HEK293 (cell line): ENCODE results near the gene TBX6.

Experiments
- CTCF ChIA-PET: fragments of 350-600 bp; formaldehyde crosslinking; extraction: SDS; loops from one replicate; lab custom pipeline; 2021; ENCODE audit warnings: antibody characterized with exemption; lab: Yijun Ruan, JAX
- POLR2A ChIA-PET: fragments of 300-600 bp; formaldehyde crosslinking; extraction: SDS; loops from one replicate; lab custom pipeline; 2020; ENCODE audit warnings: antibody characterized with exemption, inconsistent platforms; lab: Yijun Ruan, JAX
- H3K27ac ChIP-seq: fragments of 200-500 bp; sonication (Bioruptor generic); 2 replicates; pipeline ENCODE4 v1.5.1; 2014; ENCODE audit warnings: low read depth, low read length, control low read depth, inconsistent platforms; ENCODE audit errors: extremely low read depth
- H3K36me3 ChIP-seq, 2 experiments: fragments of 200-500 bp in 1 of 2; sonication (Bioruptor generic) in 1 of 2; 1 replicate in 1 of 2; 2 replicates in 1 of 2; pipeline ENCODE4 v1.5.1; 2014 to 2017; ENCODE audit warnings: inconsistent platforms in 2 of 2, low read length in 2 of 2; ENCODE audit not compliant: control insufficient read depth in 2 of 2, insufficient read depth in 1 of 2
- H3K4me1 ChIP-seq: fragments of 200-500 bp; sonication (Bioruptor generic); 2 replicates; pipeline ENCODE4 v1.5.1; 2014; ENCODE audit warnings: mild to moderate bottlenecking, low read length, inconsistent platforms; ENCODE audit not compliant: control insufficient read depth, insufficient read depth
- H3K4me3 ChIP-seq: 2 replicates; pipeline ENCODE4 v1.5.1; 2011; ENCODE audit warnings: low read depth, mild to moderate bottlenecking, control low read depth, low read length, moderate library complexity
- H3K9me3 ChIP-seq: fragments of 200-500 bp; sonication (Bioruptor generic); 2 replicates; pipeline ENCODE4 v1.5.1; 2014; ENCODE audit warnings: low read depth, low read length, inconsistent platforms; ENCODE audit not compliant: control insufficient read depth, insufficient read depth
- EGR2 ChIP-seq: fragments of 450-650 bp; formaldehyde crosslinking; IDR thresholded peaks from 2 replicates; pipeline ENCODE4 v1.5.1; 2016; ENCODE audit warnings: low read depth, missing biosample characterization, missing genetic modification characterization
- GLIS1 ChIP-seq: fragments of 450-650 bp; formaldehyde crosslinking; IDR thresholded peaks from 2 replicates; pipeline ENCODE4 v1.5.1; 2016; ENCODE audit warnings: missing biosample characterization, missing genetic modification characterization
- PBX3 ChIP-seq: sonication (generic); formaldehyde crosslinking; IDR thresholded peaks from 2 replicates; pipeline ENCODE4 v1.8.1; 2022; ENCODE audit warnings: mild to moderate bottlenecking, moderate library complexity, missing genetic modification reagents
- RBAK ChIP-seq: fragments of 450-650 bp; formaldehyde crosslinking; IDR thresholded peaks from 2 replicates; pipeline ENCODE4 v1.5.1; 2016; ENCODE audit warnings: missing biosample characterization, missing genetic modification characterization
- YY1 ChIP-seq: fragments of 450-650 bp; formaldehyde crosslinking; IDR thresholded peaks from 2 replicates; pipeline ENCODE4 v1.5.1; 2018; ENCODE audit warnings: missing biosample characterization, missing genetic modification characterization
- ZBTB21 ChIP-seq: fragments of 450-650 bp; formaldehyde crosslinking; IDR thresholded peaks from 2 replicates; pipeline ENCODE4 v1.5.1; 2017; ENCODE audit warnings: missing biosample characterization, missing genetic modification characterization
- ZNF157 ChIP-seq: fragments of 450-650 bp; formaldehyde crosslinking; IDR thresholded peaks from 2 replicates; pipeline ENCODE4 v1.5.1; 2016; ENCODE audit warnings: missing biosample characterization, missing genetic modification characterization
- ZNF248 ChIP-seq: fragments of 450-650 bp; formaldehyde crosslinking; IDR thresholded peaks from 2 replicates; pipeline ENCODE4 v1.5.1; 2017; ENCODE audit warnings: missing biosample characterization, missing genetic modification characterization
- ZNF335 ChIP-seq: fragments of 450-650 bp; formaldehyde crosslinking; conservative IDR thresholded peaks from 2 replicates; pipeline ENCODE4 v1.5.1; 2016; ENCODE audit warnings: missing biosample characterization, missing genetic modification characterization
- ZNF366 ChIP-seq: fragments of 450-650 bp; formaldehyde crosslinking; conservative IDR thresholded peaks from 2 replicates; pipeline ENCODE4 v1.5.1; 2016; ENCODE audit warnings: missing biosample characterization, missing genetic modification characterization
- ZNF37A ChIP-seq: fragments of 450-650 bp; IDR thresholded peaks from 2 replicates; pipeline ENCODE4 v1.5.1; 2018; ENCODE audit warnings: missing biosample characterization, missing genetic modification characterization
- ZNF501 ChIP-seq: fragments of 450-650 bp; formaldehyde crosslinking; IDR thresholded peaks from 2 replicates; pipeline ENCODE4 v1.5.1; 2016; ENCODE audit warnings: missing biosample characterization, missing genetic modification characterization
- ZNF510 ChIP-seq: fragments of 450-650 bp; formaldehyde crosslinking; IDR thresholded peaks from 2 replicates; pipeline ENCODE4 v1.5.1; 2018; ENCODE audit warnings: mild to moderate bottlenecking, missing genetic modification characterization, missing biosample characterization; ENCODE audit not compliant: insufficient replicate concordance
- ZNF530 ChIP-seq: fragments of 450-650 bp; formaldehyde crosslinking; IDR thresholded peaks from 2 replicates; pipeline ENCODE4 v1.5.1; 2016; ENCODE audit warnings: low read depth, missing biosample characterization, missing genetic modification characterization
- ZNF580 ChIP-seq: fragments of 450-650 bp; formaldehyde crosslinking; IDR thresholded peaks from 2 replicates; pipeline ENCODE4 v1.5.1; 2016; ENCODE audit warnings: missing biosample characterization, missing genetic modification characterization
- ZNF670 ChIP-seq: fragments of 450-650 bp; formaldehyde crosslinking; IDR thresholded peaks from 2 replicates; pipeline ENCODE4 v1.5.1; 2016; ENCODE audit warnings: missing biosample characterization, missing genetic modification characterization, low read depth
- TF ChIP-seq, protein P1 (sequence below): fragments of 450-650 bp; formaldehyde crosslinking; IDR thresholded peaks from 2 replicates; pipeline ENCODE4 v1.5.1; 2017; ENCODE audit warnings: missing biosample characterization, missing genetic modification characterization
- TF ChIP-seq, protein P2 (sequence below): fragments of 450-650 bp; formaldehyde crosslinking; IDR thresholded peaks from 2 replicates; pipeline ENCODE4 v1.5.1; 2016; ENCODE audit warnings: missing biosample characterization, missing genetic modification characterization, borderline replicate concordance
- TF ChIP-seq, protein P3 (sequence below): fragments of 450-650 bp; formaldehyde crosslinking; IDR thresholded peaks from 2 replicates; pipeline ENCODE4 v1.5.1; 2016; ENCODE audit warnings: missing biosample characterization, missing genetic modification characterization
- TF ChIP-seq, protein P4 (sequence below): fragments of 450-650 bp; formaldehyde crosslinking; IDR thresholded peaks from 2 replicates; pipeline ENCODE4 v1.5.1; 2016; ENCODE audit warnings: missing biosample characterization, missing genetic modification characterization
- TF ChIP-seq, protein P5 (sequence below): fragments of 450-650 bp; formaldehyde crosslinking; IDR thresholded peaks from 2 replicates; pipeline ENCODE4 v1.5.1; 2016; ENCODE audit warnings: missing biosample characterization, missing genetic modification characterization

Gene TBX6

DNA sequence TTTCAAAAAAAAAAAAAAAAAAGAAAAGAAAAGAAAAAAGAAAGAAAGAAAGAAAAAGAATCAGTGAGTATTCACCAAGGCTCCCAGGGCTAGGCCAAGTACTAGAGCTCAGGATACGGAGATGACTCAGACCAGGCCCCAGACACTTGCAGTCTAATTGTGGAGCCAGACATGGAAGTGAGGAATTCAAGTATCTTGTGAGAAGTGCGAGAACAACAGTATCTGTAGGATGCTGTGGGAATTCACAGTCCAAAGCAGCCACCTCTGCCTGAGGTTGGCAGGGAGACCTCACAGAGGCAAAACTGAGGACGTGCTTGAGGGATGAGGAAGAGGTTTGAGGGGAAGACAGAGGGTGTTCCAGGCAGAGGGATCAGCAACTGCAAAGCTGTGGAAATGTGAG lies 40.2 kb downstream of the TBX6 start (continued):
- TF ChIP-seq ZNF580 (tag by site-specific recombination) (no peak), ZNF366 (peak; percentile 83), ZNF335 (tag by site-specific recombination) (peak; percentile 45; the same call in 1 of the 2 replicates), ZNF37A (tag by site-specific recombination) (no peak)
- TF ChIP-seq, protein P1, sequence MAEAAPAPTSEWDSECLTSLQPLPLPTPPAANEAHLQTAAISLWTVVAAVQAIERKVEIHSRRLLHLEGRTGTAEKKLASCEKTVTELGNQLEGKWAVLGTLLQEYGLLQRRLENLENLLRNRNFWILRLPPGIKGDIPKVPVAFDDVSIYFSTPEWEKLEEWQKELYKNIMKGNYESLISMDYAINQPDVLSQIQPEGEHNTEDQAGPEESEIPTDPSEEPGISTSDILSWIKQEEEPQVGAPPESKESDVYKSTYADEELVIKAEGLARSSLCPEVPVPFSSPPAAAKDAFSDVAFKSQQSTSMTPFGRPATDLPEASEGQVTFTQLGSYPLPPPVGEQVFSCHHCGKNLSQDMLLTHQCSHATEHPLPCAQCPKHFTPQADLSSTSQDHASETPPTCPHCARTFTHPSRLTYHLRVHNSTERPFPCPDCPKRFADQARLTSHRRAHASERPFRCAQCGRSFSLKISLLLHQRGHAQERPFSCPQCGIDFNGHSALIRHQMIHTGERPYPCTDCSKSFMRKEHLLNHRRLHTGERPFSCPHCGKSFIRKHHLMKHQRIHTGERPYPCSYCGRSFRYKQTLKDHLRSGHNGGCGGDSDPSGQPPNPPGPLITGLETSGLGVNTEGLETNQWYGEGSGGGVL = no peak

DNA sequence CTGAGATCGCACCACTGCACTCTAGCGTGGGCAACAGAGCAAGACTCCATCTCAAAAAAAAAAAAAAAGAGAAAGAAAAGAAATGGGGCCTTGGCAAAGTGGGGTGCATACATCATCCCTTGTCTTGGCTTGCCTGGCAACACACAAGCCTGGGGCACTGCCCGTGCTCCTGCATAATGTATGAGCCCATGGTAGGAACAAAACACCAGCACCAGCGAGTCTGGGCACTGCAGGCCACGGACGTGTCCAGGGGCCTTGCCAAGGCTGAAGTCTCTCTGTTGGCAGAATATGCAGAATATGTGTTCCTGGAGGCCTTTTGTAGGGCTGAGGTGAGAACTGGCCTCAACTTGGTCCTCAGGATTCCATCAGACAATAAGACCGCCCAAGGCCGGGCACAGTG lies 41.9 kb downstream of the TBX6 start:
- H3K36me3 ChIP-seq = no peaks in the 10 kb centered on the region
- H3K27ac ChIP-seq = no peak overlapping the region
- ChIA-PET CTCF (interaction anchor here (1.1 kb wide), 2 partner anchors 42 to 61 kb away, joined by 3 read pairs; no protein-coding TSS in a partner anchor), POLR2A (no interaction called here)
- no peaks in the 10 kb centered on the region for H3K9me3 ChIP-seq
- no peak overlapping the region for H3K4me3 ChIP-seq
- 0 out of 2 replicates have a peak, but pooled peaks cover 3% of the 10 kb centered on the region for H3K4me1 ChIP-seq
- TF ChIP-seq RBAK (no peak), ZNF510 (tag by site-specific recombination) (no peak), ZNF670 (tag by site-specific recombination) (no peak), YY1 (tag by site-specific recombination) (no peak), EGR2 (tag by site-specific recombination) (no peak), GLIS1 (tag by site-specific recombination) (no peak), ZNF530 (tag by site-specific recombination) (no peak), ZNF501 (no peak), ZNF248 (tag by site-specific recombination) (no peak), ZBTB21 (tag by site-specific recombination) (no peak), ZNF157 (tag by site-specific recombination) (no peak), PBX3 (no peak)
- TF ChIP-seq, protein P2, sequence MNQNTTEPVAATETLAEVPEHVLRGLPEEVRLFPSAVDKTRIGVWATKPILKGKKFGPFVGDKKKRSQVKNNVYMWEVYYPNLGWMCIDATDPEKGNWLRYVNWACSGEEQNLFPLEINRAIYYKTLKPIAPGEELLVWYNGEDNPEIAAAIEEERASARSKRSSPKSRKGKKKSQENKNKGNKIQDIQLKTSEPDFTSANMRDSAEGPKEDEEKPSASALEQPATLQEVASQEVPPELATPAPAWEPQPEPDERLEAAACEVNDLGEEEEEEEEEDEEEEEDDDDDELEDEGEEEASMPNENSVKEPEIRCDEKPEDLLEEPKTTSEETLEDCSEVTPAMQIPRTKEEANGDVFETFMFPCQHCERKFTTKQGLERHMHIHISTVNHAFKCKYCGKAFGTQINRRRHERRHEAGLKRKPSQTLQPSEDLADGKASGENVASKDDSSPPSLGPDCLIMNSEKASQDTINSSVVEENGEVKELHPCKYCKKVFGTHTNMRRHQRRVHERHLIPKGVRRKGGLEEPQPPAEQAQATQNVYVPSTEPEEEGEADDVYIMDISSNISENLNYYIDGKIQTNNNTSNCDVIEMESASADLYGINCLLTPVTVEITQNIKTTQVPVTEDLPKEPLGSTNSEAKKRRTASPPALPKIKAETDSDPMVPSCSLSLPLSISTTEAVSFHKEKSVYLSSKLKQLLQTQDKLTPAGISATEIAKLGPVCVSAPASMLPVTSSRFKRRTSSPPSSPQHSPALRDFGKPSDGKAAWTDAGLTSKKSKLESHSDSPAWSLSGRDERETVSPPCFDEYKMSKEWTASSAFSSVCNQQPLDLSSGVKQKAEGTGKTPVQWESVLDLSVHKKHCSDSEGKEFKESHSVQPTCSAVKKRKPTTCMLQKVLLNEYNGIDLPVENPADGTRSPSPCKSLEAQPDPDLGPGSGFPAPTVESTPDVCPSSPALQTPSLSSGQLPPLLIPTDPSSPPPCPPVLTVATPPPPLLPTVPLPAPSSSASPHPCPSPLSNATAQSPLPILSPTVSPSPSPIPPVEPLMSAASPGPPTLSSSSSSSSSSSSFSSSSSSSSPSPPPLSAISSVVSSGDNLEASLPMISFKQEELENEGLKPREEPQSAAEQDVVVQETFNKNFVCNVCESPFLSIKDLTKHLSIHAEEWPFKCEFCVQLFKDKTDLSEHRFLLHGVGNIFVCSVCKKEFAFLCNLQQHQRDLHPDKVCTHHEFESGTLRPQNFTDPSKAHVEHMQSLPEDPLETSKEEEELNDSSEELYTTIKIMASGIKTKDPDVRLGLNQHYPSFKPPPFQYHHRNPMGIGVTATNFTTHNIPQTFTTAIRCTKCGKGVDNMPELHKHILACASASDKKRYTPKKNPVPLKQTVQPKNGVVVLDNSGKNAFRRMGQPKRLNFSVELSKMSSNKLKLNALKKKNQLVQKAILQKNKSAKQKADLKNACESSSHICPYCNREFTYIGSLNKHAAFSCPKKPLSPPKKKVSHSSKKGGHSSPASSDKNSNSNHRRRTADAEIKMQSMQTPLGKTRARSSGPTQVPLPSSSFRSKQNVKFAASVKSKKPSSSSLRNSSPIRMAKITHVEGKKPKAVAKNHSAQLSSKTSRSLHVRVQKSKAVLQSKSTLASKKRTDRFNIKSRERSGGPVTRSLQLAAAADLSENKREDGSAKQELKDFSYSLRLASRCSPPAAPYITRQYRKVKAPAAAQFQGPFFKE (tag by site-specific recombination) = no peak
- TF ChIP-seq, protein P3, sequence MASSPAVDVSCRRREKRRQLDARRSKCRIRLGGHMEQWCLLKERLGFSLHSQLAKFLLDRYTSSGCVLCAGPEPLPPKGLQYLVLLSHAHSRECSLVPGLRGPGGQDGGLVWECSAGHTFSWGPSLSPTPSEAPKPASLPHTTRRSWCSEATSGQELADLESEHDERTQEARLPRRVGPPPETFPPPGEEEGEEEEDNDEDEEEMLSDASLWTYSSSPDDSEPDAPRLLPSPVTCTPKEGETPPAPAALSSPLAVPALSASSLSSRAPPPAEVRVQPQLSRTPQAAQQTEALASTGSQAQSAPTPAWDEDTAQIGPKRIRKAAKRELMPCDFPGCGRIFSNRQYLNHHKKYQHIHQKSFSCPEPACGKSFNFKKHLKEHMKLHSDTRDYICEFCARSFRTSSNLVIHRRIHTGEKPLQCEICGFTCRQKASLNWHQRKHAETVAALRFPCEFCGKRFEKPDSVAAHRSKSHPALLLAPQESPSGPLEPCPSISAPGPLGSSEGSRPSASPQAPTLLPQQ = no peak
- TF ChIP-seq, protein P4, sequence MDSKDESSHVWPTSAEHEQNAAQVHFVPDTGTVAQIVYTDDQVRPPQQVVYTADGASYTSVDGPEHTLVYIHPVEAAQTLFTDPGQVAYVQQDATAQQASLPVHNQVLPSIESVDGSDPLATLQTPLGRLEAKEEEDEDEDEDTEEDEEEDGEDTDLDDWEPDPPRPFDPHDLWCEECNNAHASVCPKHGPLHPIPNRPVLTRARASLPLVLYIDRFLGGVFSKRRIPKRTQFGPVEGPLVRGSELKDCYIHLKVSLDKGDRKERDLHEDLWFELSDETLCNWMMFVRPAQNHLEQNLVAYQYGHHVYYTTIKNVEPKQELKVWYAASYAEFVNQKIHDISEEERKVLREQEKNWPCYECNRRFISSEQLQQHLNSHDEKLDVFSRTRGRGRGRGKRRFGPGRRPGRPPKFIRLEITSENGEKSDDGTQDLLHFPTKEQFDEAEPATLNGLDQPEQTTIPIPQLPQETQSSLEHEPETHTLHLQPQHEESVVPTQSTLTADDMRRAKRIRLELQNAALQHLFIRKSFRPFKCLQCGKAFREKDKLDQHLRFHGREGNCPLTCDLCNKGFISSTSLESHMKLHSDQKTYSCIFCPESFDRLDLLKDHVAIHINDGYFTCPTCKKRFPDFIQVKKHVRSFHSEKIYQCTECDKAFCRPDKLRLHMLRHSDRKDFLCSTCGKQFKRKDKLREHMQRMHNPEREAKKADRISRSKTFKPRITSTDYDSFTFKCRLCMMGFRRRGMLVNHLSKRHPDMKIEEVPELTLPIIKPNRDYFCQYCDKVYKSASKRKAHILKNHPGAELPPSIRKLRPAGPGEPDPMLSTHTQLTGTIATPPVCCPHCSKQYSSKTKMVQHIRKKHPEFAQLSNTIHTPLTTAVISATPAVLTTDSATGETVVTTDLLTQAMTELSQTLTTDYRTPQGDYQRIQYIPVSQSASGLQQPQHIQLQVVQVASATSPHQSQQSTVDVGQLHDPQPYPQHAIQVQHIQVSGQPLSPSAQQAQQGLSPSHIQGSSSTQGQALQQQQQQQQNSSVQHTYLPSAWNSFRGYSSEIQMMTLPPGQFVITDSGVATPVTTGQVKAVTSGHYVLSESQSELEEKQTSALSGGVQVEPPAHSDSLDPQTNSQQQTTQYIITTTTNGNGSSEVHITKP (tag by site-specific recombination) = no peak
- TF ChIP-seq, protein P5, sequence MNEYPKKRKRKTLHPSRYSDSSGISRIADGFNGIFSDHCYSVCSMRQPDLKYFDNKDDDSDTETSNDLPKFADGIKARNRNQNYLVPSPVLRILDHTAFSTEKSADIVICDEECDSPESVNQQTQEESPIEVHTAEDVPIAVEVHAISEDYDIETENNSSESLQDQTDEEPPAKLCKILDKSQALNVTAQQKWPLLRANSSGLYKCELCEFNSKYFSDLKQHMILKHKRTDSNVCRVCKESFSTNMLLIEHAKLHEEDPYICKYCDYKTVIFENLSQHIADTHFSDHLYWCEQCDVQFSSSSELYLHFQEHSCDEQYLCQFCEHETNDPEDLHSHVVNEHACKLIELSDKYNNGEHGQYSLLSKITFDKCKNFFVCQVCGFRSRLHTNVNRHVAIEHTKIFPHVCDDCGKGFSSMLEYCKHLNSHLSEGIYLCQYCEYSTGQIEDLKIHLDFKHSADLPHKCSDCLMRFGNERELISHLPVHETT (tag by site-specific recombination) = no peak
